Gastrocnemius medialis (tissue), 4 donors: ENCODE results near the gene ATF6. TPM values are rescaled to one million over a fixed set of nuclear protein-coding genes. Genes with fewer than 3 reads are reported as not detected.

Source experiments
- ATAC-seq, 2 donors: fragments of 150-250 bp; one replicate each; pipeline ENCODE4 v1.9.1; 2016
- DNase-seq, 2 donors: peaks; one replicate each; pipeline ENCODE4 v3.0.0-alpha.2; 2019
- H3K27ac ChIP-seq, 4 donors: fragments of 200-600 bp; sonication (generic); 1 replicate in 1 of 4; 2 replicates in 3 of 4; pipeline ENCODE4 v1.5.1; 2016 to 2018; ENCODE audit warnings: mild to moderate bottlenecking in 2 of 4, moderate library complexity in 1 of 4
- H3K27me3 ChIP-seq, 3 donors: fragments of 200-600 bp; sonication (generic) in 2 of 3; 1 replicate in 1 of 3; 2 replicates in 2 of 3; pipeline versions ENCODE4 v1.5.1 to v1.6.0; 2016 to 2019; ENCODE audit warnings: mild to moderate bottlenecking in 1 of 3, moderate library complexity in 1 of 3
- H3K36me3 ChIP-seq, 2 donors: fragments of 200-600 bp; sonication (generic) in 1 of 2; one replicate each; pipeline ENCODE4 v1.5.1; 2017 to 2018
- H3K4me1 ChIP-seq, 2 donors: fragments of 200-600 bp; sonication (generic) in 1 of 2; one replicate each; pipeline ENCODE4 v1.5.1; 2016 to 2017; ENCODE audit warnings: mild to moderate bottlenecking in 2 of 2
- H3K4me3 ChIP-seq, 4 donors: fragments of 200-600 bp; sonication (generic) in 3 of 4; 1 replicate in 1 of 4; 2 replicates in 3 of 4; pipeline ENCODE4 v1.5.1; 2016 to 2019; ENCODE audit warnings: mild to moderate bottlenecking in 2 of 4
- H3K9me3 ChIP-seq, 3 donors: fragments of 200-600 bp; sonication (generic) in 2 of 3; 1 replicate in 1 of 3; 2 replicates in 2 of 3; pipeline ENCODE4 v1.5.1; 2016 to 2019
- CTCF ChIP-seq, 5 experiments: fragments of 450-650 bp in 3 of 5; fragments of 200-600 bp in 2 of 5; sonication (generic) in 2 of 5; IDR thresholded peaks in 4 of 5; conservative IDR thresholded peaks in 1 of 5; 1 replicate in 4 of 5; 2 replicates in 1 of 5; pipeline ENCODE4 v1.5.1; 2016 to 2019; ENCODE audit warnings: antibody characterized with exemption in 5 of 5, mild to moderate bottlenecking in 3 of 5, moderate library complexity in 3 of 5
- POLR2A ChIP-seq, 2 donors: fragments of 450-650 bp; IDR thresholded peaks; one replicate each; pipeline ENCODE4 v1.6.1; 2017; ENCODE audit warnings: antibody characterized with exemption in 2 of 2, mild to moderate bottlenecking in 2 of 2, moderate library complexity in 2 of 2
- in situ Hi-C, 4 donors: fragments of 200-750 bp; cut with MboI; loops; one replicate each; pipeline versions ENCODE4 v1.15.0 to v1.8.0; 2017; ENCODE audit warnings: low sequenced_read_pairs in 4 of 4
- intact Hi-C: fragments of 100-400 bp; cut with DNase I; formaldehyde crosslinking; loops from one replicate; pipeline ENCODE4 v1.15.1; 2023; ENCODE audit warnings: low total_unique reads
- total RNA-seq, 4 donors: library from RNA; depleted of rRNA; stranded (reverse); fragments of >200 nt; gene quantifications; one replicate each; pipeline versions ENCODE4 v1.1.0 to v1.2.3, GENCODE V29; 2016

ATF6 gene
- total RNA-seq, 4 donors from 2014 or later, result 15.3 to 20.1 (median 18.3) TPM

- intact Hi-C loops, result loop anchor here (2.0 kb wide), 1 partner anchor 18 kb away; no protein-coding TSS in a partner anchor
- Histone ChIP-seq H3K27ac (peak overlapping the region in 1 of 4 donors; percentile 4), H3K36me3 (no peaks in the 10 kb centered on the region), H3K9me3 (no peaks in the 10 kb centered on the region), H3K27me3 (no peaks in the 10 kb centered on the region), H3K4me1 (peaks cover 3 to 13% of the 10 kb centered on the region in 2 donors), H3K4me3 (no peak overlapping the region)
- in situ Hi-C loops, result no loop called here
- DNase-seq (no peak), ATAC-seq (no peak)
- TF ChIP-seq POLR2A (IDR thresholded peaks at IDR 0.05) (no peak), CTCF (IDR thresholded peaks at IDR 0.05 in 4 of 5, conservative IDR thresholded peaks at IDR 0.05 in 1 of 5) (no peak)
These were observed 163.0 kb downstream of the ATF6 start for GRCh38 chr1:161929137-161929536.

- no peaks in the 10 kb centered on the region for H3K36me3 ChIP-seq
- peaks cover 0 to 11% of the 10 kb centered on the region in 2 donors for H3K4me1 ChIP-seq
- intact Hi-C loops (no loop called here), in situ Hi-C loops (no loop called here)
- TF ChIP-seq CTCF (IDR thresholded peaks at IDR 0.05 in 4 of 5, conservative IDR thresholded peaks at IDR 0.05 in 1 of 5), result no peak
- ATAC-seq, result no peak
- no peak overlapping the region for H3K27ac ChIP-seq
- H3K4me3 ChIP-seq, result no peak overlapping the region
- H3K27me3 ChIP-seq, result no peaks in the 10 kb centered on the region
- H3K9me3 ChIP-seq, result no peaks in the 10 kb centered on the region
- DNase-seq, result no peak
These were observed 163.9 kb downstream of the ATF6 start for GRCh38 chr1:161930064-161930463.

GRCh38 chr1:161932668-161933067 lies 166.5 kb downstream of the ATF6 start:
- Histone ChIP-seq H3K27me3 (no peaks in the 10 kb centered on the region), H3K4me1 (peaks cover 0 to 11% of the 10 kb centered on the region in 2 donors), H3K4me3 (no peak overlapping the region), H3K36me3 (no peaks in the 10 kb centered on the region), H3K9me3 (no peaks in the 10 kb centered on the region), H3K27ac (no peak overlapping the region)
- TF ChIP-seq POLR2A (IDR thresholded peaks at IDR 0.05), result no peak
- TF ChIP-seq CTCF (IDR thresholded peaks at IDR 0.05 in 4 of 5, conservative IDR thresholded peaks at IDR 0.05 in 1 of 5), result no peak
- ATAC-seq, result no peak
- in situ Hi-C loops, result no loop called here
- peak in 1 of 2 donors; percentile 33 for DNase-seq
- intact Hi-C loops, result no loop called here

- no peak for DNase-seq
- no peak for ATAC-seq
- Histone ChIP-seq H3K9me3 (no peaks in the 10 kb centered on the region), H3K4me1 (peaks cover 0 to 6% of the 10 kb centered on the region in 2 donors), H3K4me3 (no peak overlapping the region), H3K27me3 (no peaks in the 10 kb centered on the region), H3K27ac (no peak overlapping the region), H3K36me3 (no peaks in the 10 kb centered on the region)
- in situ Hi-C loops, result no loop called here
- TF ChIP-seq CTCF (IDR thresholded peaks at IDR 0.05 in 4 of 5, conservative IDR thresholded peaks at IDR 0.05 in 1 of 5) (no peak), POLR2A (IDR thresholded peaks at IDR 0.05) (no peak)
- intact Hi-C loops, result no loop called here
These were observed 167.8 kb downstream of the ATF6 start for GRCh38 chr1:161933592-161934588.
